Right cardiac atrium (tissue), 5 donors: ENCODE data around the gene ZNF500. TPM values are rescaled to one million over a fixed set of nuclear protein-coding genes. Genes with fewer than 3 reads are reported as not detected.

Experiments used
- ATAC-seq, 2 donors: fragments of 200-7000 bp; cut with Tn5 transposase; one replicate each; pipeline versions ENCODE4 v1.8.0 to v1.9.1; 2020; ENCODE audit warnings: moderate library complexity in 2 of 2, mild to moderate bottlenecking in 1 of 2
- DNase-seq, 3 donors: peaks; one replicate each; pipeline ENCODE4 v3.0.0-alpha.2; 2020
- H3K27ac ChIP-seq: one replicate; pipeline ENCODE4 v1.5.1; 2013; ENCODE audit warnings: mild to moderate bottlenecking, low read length, control low read depth, moderate library complexity
- H3K27me3 ChIP-seq: one replicate; pipeline ENCODE4 v1.6.1; 2013; ENCODE audit not compliant: control insufficient read depth, insufficient read depth
- H3K4me1 ChIP-seq: one replicate; pipeline ENCODE4 v1.6.1; 2013; ENCODE audit warnings: low read length; ENCODE audit not compliant: control insufficient read depth, insufficient read depth
- H3K4me3 ChIP-seq: one replicate; pipeline ENCODE4 v1.5.1; 2013; ENCODE audit warnings: low read length, control low read depth
- H3K9me3 ChIP-seq: one replicate; pipeline ENCODE4 v1.6.1; 2013; ENCODE audit warnings: low read length; ENCODE audit not compliant: control insufficient read depth
- WGBS: extraction: QIAGEN DNeasy Blood & Tissue Kit; methylation state at CpG from one replicate; pipeline ENCODE4 v1.1.7; 2013; 5-methylcytosine and 5-hydroxymethylcytosine counted together
- intact Hi-C, 4 donors: fragments of 100-400 bp; cut with DNase I; formaldehyde crosslinking; loops; one replicate each; pipeline versions ENCODE4 v1.11.0 to v1.14.0; 2022 to 2023
- polyA plus RNA-seq: library from polyadenylated mRNA; stranded (reverse); fragments of 200-250 nt; gene quantifications from one replicate; pipeline ENCODE4 v1.2.3, GENCODE V29; 2013
- total RNA-seq, 4 donors: library from RNA; stranded (reverse); fragmentation: NEBNext Ultra II Directional; extraction: Animal tissue kit (Norgen Biotek cat#: 25700); gene quantifications; one replicate each; pipeline ENCODE4 v1.2.1, GENCODE V29; 2021
- donor health status: healthy with polysubstance abuse.
- donor health status: DM: no; HTN: yes; CAD: no.
- donor health status: DM: no; HTN: no; CAD: no.
- donor health status: DM: no; HTN: yes; CAD: no; lungs with severe emphysema.
- donor health status: DM: yes; HTN: yes; CAD: no.

Gene ZNF500
- total and polyA plus RNA-seq, 5 donors, result 6.8 to 10.7 (median 8.3) TPM

GRCh38 chr16:4795828-4796572, 29.0 kb upstream of the ZNF500 start:
- DNase-seq, result peak in 1 of 3 donors; percentile 55
- H3K4me3 ChIP-seq, result no peak overlapping the region
- ATAC-seq, result peak in 1 of 2 donors; percentile 4
- H3K27me3 ChIP-seq, result no peaks in the 10 kb centered on the region
- 94% methylated on average over 30 of the region's 30 CpGs for WGBS
- H3K9me3 ChIP-seq, result no peaks in the 10 kb centered on the region
- no peaks in the 10 kb centered on the region for H3K4me1 ChIP-seq
- intact Hi-C loops, result no loop called here
- no peak overlapping the region for H3K27ac ChIP-seq

GRCh38 chr16:4795181-4795827, 28.3 kb upstream of the ZNF500 start, which contains the start of gene SMIM22:
Gene SMIM22 (plus strand): TSS chr16:4795369. CDS start chr16:4795735, 366 bp downstream.
- Histone ChIP-seq H3K9me3 (no peaks in the 10 kb centered on the region), H3K4me1 (no peaks in the 10 kb centered on the region), H3K27ac (no peak within 1 kb of the TSS), H3K27me3 (no peaks in the 10 kb centered on the region), H3K4me3 (no peak within 1 kb of the TSS)
- WGBS, result 74% methylated on average over 14 of the region's 14 CpGs
- DNase-seq (peak in 1 of 3 donors; percentile 61), ATAC-seq (peak in 1 of 2 donors; percentile 25)
- intact Hi-C loops, result no loop called here

DNA sequence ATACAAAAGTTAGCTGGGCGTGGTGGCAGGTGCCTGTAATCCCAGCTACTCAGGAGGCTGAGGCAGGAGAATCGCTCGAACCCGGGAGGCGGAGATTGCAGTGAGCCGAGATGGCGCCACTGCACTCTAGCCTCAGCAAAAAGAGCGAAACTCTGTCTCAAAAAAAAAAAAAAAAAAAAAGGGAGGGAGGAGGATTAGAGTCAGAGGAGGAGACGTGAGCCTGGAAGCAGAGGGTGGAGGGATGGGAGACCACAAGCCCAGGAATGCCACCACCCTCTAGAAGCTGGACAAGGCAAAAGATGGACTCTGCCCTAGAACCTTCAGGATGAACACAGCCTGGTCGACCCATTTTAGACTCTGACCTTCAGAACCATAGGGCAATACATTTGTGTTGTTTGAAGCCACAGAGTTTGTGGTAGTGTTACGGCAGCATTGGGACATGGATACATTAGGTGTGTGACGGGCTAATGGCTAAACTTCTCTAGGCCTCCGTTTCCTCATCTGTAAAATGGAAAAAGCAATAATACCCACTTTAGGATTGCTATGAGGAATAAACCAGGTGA, 26.1 kb upstream of the ZNF500 start:
- no peaks in the 10 kb centered on the region for H3K4me1 ChIP-seq
- DNase-seq, result peak in 1 of 3 donors; percentile 5
- no peaks in the 10 kb centered on the region for H3K27me3 ChIP-seq
- H3K27ac ChIP-seq, result no peak overlapping the region
- intact Hi-C loops, result no loop called here
- no peaks in the 10 kb centered on the region for H3K9me3 ChIP-seq
- H3K4me3 ChIP-seq, result no peak overlapping the region
- WGBS, result 74% methylated on average over 13 of the region's 13 CpGs
- ATAC-seq, result no peak

- H3K27me3 ChIP-seq, result no peaks in the 10 kb centered on the region
- H3K27ac ChIP-seq, result no peak overlapping the region
- DNase-seq, result peak in 1 of 3 donors; percentile 4
- no peak for ATAC-seq
- H3K9me3 ChIP-seq, result no peaks in the 10 kb centered on the region
- no peak overlapping the region for H3K4me3 ChIP-seq
- intact Hi-C loops, result no loop called here
- 66% methylated on average over 10 of the region's 10 CpGs for WGBS
- H3K4me1 ChIP-seq, result no peaks in the 10 kb centered on the region
Observed at GRCh38 chr16:4790871-4791270, 23.9 kb upstream of the ZNF500 start.

DNA sequence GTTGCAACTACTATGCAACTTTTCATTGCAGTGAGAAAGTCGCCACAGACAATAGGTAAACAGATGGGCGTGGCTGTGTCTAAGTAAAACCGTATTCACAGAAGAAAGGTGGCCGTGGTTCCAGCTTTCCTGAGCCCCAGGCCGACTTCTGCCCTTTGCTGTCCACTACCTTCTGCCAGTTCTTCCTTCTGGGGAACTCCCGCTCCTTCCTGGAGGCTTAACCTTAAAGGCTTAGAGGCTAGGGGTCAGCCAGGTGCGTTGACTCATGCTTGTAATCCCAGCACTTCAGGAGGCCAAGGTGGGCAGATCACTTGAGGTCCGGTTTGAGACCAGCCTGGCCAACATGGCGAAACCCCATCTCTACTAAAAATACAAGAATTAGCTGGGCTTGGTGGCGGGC, 23.3 kb upstream of the ZNF500 start:
- WGBS, result 87% methylated on average over 10 of the region's 10 CpGs
- Histone ChIP-seq H3K4me1 (no peaks in the 10 kb centered on the region), H3K4me3 (no peak overlapping the region), H3K9me3 (no peaks in the 10 kb centered on the region), H3K27me3 (no peaks in the 10 kb centered on the region), H3K27ac (no peak overlapping the region)
- DNase-seq (peak in 1 of 3 donors; percentile 6), ATAC-seq (no peak)
- intact Hi-C loops, result no loop called here

DNA sequence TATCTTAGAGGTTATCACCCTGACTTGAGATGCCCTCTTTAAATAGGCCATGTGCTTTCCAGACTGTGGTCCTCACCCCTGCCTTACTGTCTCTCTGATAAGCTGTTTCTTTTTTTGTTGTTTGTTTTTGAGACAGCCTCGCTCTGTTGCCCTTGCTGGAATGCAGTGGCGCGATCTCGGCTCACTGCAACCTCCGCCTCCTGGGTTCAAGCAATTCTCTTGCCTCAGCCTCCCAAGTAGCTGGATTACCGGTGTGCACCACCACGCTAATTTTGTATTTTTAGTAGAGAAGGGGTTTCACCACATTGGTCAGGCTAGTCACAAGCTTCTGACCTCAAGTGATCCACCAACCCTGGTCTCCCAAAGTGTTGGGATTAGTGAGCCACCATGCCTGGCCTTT, 21.9 kb upstream of the ZNF500 start:
- no peaks in the 10 kb centered on the region for H3K4me1 ChIP-seq
- DNase-seq (no peak), ATAC-seq (no peak)
- WGBS, result 79% methylated on average over 7 of the region's 7 CpGs
- no peaks in the 10 kb centered on the region for H3K27me3 ChIP-seq
- no peak overlapping the region for H3K4me3 ChIP-seq
- no peak overlapping the region for H3K27ac ChIP-seq
- intact Hi-C loops, result no loop called here
- no peaks in the 10 kb centered on the region for H3K9me3 ChIP-seq

GRCh38 chr16:4788489-4788889, 21.5 kb upstream of the ZNF500 start:
- no peak overlapping the region for H3K4me3 ChIP-seq
- no peak for ATAC-seq
- intact Hi-C loops, result no loop called here
- H3K27me3 ChIP-seq, result no peaks in the 10 kb centered on the region
- H3K27ac ChIP-seq, result no peak overlapping the region
- WGBS, result 58% methylated on average over 9 of the region's 9 CpGs
- peak in 1 of 3 donors; percentile 17 for DNase-seq
- H3K9me3 ChIP-seq, result no peaks in the 10 kb centered on the region
- H3K4me1 ChIP-seq, result no peaks in the 10 kb centered on the region

DNA sequence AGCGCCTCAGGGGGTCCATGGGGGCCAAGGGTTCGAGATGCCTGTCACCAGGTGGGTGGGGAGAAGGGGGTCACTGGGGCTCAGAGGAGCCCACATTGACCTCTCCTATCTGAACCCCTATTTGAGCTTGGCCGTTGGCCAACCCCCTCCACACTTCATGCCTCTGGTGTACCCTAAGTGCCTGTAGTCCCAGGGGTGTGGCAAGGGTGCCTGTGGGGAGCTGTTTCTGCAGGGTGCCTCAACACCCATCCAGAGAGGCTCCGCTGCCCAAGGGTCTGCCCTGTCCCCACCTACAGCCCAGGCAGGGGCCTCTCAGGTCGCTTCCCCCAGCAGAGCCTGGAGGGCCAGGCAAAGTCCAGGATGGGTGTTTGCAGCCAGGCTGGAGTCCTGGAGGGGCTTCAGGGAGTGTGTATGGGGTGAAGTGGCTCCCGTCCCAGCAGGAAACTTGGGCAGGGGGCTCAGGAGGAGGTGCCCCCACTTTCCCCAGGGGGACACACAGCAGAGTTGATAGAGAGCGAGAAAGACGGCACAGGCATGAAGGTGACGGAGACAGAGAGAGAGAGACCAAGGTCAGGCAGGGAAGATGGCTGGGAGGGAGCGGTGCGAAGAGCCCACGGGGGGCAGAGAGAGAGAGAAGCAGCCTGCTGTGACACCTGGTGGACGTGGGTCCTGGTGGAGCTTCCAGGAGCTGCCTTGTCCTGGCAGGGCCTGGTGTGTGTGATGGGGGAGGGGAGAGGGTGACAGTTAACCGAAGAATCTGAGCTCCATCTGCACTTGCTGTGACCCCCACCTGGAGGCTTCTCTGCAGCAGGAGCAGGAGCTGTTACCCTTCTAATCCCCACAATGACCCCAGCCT, 20.9 kb upstream of the ZNF500 start, which contains the start of gene SEPTIN12:
SEPTIN12 (minus strand) TSS at position 719 of the 856 bp plus-strand sequence; CDS start at position 19, 700 bp downstream.
- Histone ChIP-seq H3K4me1 (no peaks in the 10 kb centered on the region), H3K27ac (no peak within 1 kb of the TSS), H3K9me3 (no peaks in the 10 kb centered on the region), H3K4me3 (no peak within 1 kb of the TSS), H3K27me3 (no peaks in the 10 kb centered on the region)
- WGBS, result 62% methylated on average over 14 of the region's 14 CpGs
- intact Hi-C loops, result no loop called here
- DNase-seq, result peak in 1 of 3 donors; percentile 43
- peak; percentile 20 to 22 for ATAC-seq

GRCh38 chr16:4787068-4787467, 20.1 kb upstream of the ZNF500 start:
- intact Hi-C loops, result no loop called here
- Histone ChIP-seq H3K27ac (no peak overlapping the region), H3K27me3 (no peaks in the 10 kb centered on the region), H3K4me1 (no peaks in the 10 kb centered on the region), H3K4me3 (no peak overlapping the region), H3K9me3 (no peaks in the 10 kb centered on the region)
- DNase-seq (peak in 1 of 3 donors; percentile 18), ATAC-seq (peak in 1 of 2 donors; percentile 12)
- WGBS, result 95% methylated on average over 8 of the region's 8 CpGs

DNA sequence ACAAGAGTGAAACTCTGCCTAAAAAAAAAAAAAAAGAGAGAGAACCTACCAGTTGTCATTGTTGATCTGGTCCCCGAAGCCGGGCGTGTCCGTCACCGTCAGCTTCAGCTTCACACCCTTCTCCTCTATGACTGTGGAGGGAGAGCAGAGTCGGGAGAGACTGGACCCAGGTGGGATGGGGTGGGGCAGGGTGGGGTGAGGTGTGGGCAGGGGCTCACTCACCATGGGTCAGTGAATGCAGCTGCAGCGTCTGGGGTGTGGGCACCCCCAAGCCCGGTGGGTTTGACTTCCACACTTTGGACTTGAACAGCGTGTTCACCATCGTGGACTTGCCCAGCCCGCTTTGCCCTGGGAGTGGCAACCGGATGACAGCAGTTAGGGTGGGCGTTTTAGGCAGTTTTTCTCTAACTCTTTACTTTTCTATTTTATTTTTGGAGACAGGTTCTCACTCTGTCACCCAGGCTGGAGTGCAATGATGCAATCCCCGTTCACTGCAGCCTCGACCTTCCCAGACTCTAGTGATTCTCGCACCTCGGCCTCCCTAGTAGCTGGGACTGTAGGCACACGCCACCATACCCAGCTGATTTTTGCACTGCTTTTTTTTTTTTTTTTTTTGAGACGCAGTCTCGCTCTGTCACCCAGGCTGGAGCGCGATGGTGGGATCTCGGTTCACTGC, 18.9 kb upstream of the ZNF500 start:
- Histone ChIP-seq H3K27me3 (no peaks in the 10 kb centered on the region), H3K9me3 (no peaks in the 10 kb centered on the region), H3K4me3 (no peak overlapping the region), H3K27ac (no peak overlapping the region), H3K4me1 (no peaks in the 10 kb centered on the region)
- intact Hi-C loops, result no loop called here
- ATAC-seq, result no peak
- WGBS, result 91% methylated on average over 23 of the region's 23 CpGs
- no peak for DNase-seq
